Uterus (tissue), 4 donors: ENCODE data around the gene BBS5. TPM values are rescaled to one million over a fixed set of nuclear protein-coding genes. Genes with fewer than 3 reads are reported as not detected.
"Not testable (repeated sequence)": the region's sequence is repeated elsewhere in the genome, so short reads cannot be mapped to it uniquely, and the experiment has no call there.

ENCODE experiments used
- DNase-seq, 2 donors: peaks; one replicate each; pipeline ENCODE4 v3.0.0-alpha.2; 2019 to 2020
- H3K27ac ChIP-seq, 2 donors: fragments of 200-600 bp; sonication (generic); 1 replicate in 1 of 2; 2 replicates in 1 of 2; pipeline ENCODE4 v1.5.1; 2016 to 2018
- H3K27me3 ChIP-seq, 2 donors: fragments of 200-600 bp; sonication (generic); one replicate each; pipeline ENCODE4 v1.5.1; 2018 to 2019; ENCODE audit warnings: control low read depth in 1 of 2
- H3K36me3 ChIP-seq, 2 donors: fragments of 200-600 bp; sonication (generic); one replicate each; pipeline ENCODE4 v1.5.1; 2019; ENCODE audit warnings: control low read depth in 1 of 2
- H3K4me1 ChIP-seq, 2 donors: fragments of 200-600 bp; sonication (generic); one replicate each; pipeline ENCODE4 v1.5.1; 2018 to 2019; ENCODE audit warnings: control low read depth in 1 of 2
- H3K4me3 ChIP-seq, 2 donors: fragments of 200-600 bp; sonication (generic); 1 replicate in 1 of 2; 2 replicates in 1 of 2; pipeline ENCODE4 v1.5.1; 2018 to 2019; ENCODE audit warnings: mild to moderate bottlenecking in 1 of 2
- H3K9me3 ChIP-seq, 2 donors: fragments of 200-600 bp; sonication (generic); one replicate each; pipeline ENCODE4 v1.5.1; 2019; ENCODE audit warnings: control low read depth in 1 of 2
- POLR2A ChIP-seq, 2 donors: fragments of 450-650 bp; IDR thresholded peaks; one replicate each; pipeline ENCODE4 v1.6.1; 2016; ENCODE audit warnings: antibody characterized with exemption in 2 of 2, mild to moderate bottlenecking in 1 of 2, moderate library complexity in 1 of 2
- intact Hi-C: fragments of 100-400 bp; cut with DNase I; formaldehyde crosslinking; loops from one replicate; pipeline ENCODE4 v1.15.1; 2023; ENCODE audit warnings: low total_unique reads
- total RNA-seq, 4 donors: library from RNA; depleted of rRNA in 3 of 4; stranded (reverse); fragments of >200 nt in 3 of 4; gene quantifications; one replicate each; pipeline versions ENCODE4 v1.1.0 to v1.2.4, GENCODE V29; 2014 to 2023
- TF ChIP-seq, protein P1 (sequence below), 4 experiments: fragments of 200-600 bp in 2 of 4; fragments of 450-650 bp in 2 of 4; sonication (generic) in 2 of 4; IDR thresholded peaks; one replicate each; pipeline ENCODE4 v1.5.1; 2016 to 2019; ENCODE audit warnings: antibody characterized with exemption in 4 of 4, mild to moderate bottlenecking in 2 of 4, moderate library complexity in 1 of 4
- donor health status: DM: yes; HTN: yes; CAD: no.

Gene BBS5
- total RNA-seq, 4 donors from 2014 or later: 2.6 to 24.7 (median 19.7) TPM

DNA sequence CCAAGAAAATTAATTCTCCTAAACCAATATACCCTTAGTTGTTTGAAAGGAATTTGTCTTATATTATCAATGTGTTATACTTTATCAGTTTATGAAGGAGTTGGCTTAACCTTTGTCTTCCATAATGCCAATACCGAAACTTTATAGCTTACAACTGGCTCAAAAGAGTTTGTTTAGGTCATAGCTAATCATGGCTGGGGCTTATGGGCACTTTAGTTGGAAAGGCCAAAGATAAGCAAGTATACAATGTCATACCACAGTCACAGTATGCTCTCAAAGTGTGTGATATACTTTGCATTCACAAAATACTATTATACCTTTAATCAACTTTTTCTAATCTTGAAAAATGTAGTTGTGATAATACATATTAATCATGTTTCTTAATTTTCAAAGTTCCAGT lies 32.5 kb downstream of the BBS5 start:
- peaks cover 0 to 3% of the 10 kb centered on the region in 2 donors for H3K4me1 ChIP-seq
- no peak overlapping the region for H3K27ac ChIP-seq
- intact Hi-C loops: no loop called here
- DNase-seq: no peak
- no peak for TF ChIP-seq POLR2A (IDR thresholded peaks at IDR 0.05)
- TF ChIP-seq, protein P1, sequence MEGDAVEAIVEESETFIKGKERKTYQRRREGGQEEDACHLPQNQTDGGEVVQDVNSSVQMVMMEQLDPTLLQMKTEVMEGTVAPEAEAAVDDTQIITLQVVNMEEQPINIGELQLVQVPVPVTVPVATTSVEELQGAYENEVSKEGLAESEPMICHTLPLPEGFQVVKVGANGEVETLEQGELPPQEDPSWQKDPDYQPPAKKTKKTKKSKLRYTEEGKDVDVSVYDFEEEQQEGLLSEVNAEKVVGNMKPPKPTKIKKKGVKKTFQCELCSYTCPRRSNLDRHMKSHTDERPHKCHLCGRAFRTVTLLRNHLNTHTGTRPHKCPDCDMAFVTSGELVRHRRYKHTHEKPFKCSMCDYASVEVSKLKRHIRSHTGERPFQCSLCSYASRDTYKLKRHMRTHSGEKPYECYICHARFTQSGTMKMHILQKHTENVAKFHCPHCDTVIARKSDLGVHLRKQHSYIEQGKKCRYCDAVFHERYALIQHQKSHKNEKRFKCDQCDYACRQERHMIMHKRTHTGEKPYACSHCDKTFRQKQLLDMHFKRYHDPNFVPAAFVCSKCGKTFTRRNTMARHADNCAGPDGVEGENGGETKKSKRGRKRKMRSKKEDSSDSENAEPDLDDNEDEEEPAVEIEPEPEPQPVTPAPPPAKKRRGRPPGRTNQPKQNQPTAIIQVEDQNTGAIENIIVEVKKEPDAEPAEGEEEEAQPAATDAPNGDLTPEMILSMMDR (IDR thresholded peaks at IDR 0.05): no peak
- H3K4me3 ChIP-seq: no peak overlapping the region
- no peaks in the 10 kb centered on the region for H3K27me3 ChIP-seq
- H3K9me3 ChIP-seq: no peaks in the 10 kb centered on the region
- no peaks in the 10 kb centered on the region for H3K36me3 ChIP-seq

DNA sequence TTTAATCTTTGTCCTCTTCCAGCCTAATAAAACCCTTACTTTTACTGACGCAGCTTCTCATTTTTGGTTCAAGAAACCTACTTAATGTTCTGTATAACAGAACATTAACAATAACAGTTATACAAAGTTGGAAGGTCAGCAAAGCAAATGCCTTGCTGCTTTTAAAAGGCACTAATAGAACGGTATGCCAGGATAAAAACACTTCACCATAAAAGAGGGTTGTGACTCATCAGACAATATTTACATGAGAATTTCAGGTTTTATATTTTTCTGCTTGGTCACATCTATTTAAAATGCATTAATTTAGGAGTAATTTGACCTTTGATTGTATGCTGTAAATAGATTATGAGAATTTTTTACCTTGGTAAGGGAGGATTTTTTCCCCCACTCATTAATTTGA lies 33.2 kb downstream of the BBS5 start:
- TF ChIP-seq, protein P1 (IDR thresholded peaks at IDR 0.05): no peak
- TF ChIP-seq POLR2A (IDR thresholded peaks at IDR 0.05): no peak
- Histone ChIP-seq H3K36me3 (no peaks in the 10 kb centered on the region), H3K27ac (no peak overlapping the region), H3K4me1 (peaks cover 0 to 3% of the 10 kb centered on the region in 2 donors), H3K4me3 (no peak overlapping the region), H3K27me3 (no peaks in the 10 kb centered on the region), H3K9me3 (no peaks in the 10 kb centered on the region)
- no peak for DNase-seq
- intact Hi-C loops: no loop called here

DNA sequence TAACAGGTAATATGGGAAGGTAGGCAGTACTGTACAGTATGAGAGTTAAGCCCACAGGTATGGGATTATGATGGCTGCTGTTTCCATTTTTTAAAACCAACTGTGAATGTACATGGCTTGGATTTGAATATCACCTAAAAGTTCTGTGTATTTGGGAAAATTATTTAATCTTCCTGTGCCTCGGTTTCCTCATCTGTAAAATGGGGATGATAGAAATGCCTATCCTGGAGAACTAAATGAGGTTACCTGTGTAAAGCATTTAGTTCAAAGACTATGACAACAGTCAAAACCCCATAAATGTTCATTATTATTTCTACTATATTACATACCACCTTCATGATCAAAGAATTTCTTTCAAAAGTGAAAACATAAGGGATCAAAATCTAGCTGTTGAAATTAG lies 33.8 kb downstream of the BBS5 start:
- TF ChIP-seq, protein P1 (IDR thresholded peaks at IDR 0.05): no peak
- no peak for TF ChIP-seq POLR2A (IDR thresholded peaks at IDR 0.05)
- intact Hi-C loops: no loop called here
- no peaks in the 10 kb centered on the region for H3K36me3 ChIP-seq
- peaks cover 0 to 3% of the 10 kb centered on the region in 2 donors for H3K4me1 ChIP-seq
- H3K4me3 ChIP-seq: no peak overlapping the region
- no peaks in the 10 kb centered on the region for H3K9me3 ChIP-seq
- DNase-seq: no peak
- no peak overlapping the region for H3K27ac ChIP-seq
- H3K27me3 ChIP-seq: no peaks in the 10 kb centered on the region

DNA sequence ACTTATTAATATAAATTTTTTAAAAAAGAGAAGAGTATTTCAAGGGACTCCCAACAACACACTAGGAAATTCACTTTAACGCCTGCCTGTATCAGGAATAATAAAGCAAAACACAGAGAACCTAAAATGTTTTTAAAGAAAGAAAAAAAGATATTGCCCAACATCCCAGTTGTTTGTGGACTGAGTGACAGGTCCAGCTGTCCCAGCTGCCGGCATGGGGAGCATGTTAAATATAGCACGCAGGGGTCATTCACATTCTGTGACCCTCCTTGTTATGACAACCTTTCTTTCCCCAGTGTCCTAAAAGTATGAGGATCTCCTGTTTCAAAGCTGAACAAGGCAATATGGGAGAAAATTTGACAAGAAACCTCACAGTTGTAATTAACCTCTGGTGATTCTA lies 34.6 kb downstream of the BBS5 start:
- H3K4me1 ChIP-seq: peaks cover 0 to 2% of the 10 kb centered on the region in 2 donors
- no peak for TF ChIP-seq POLR2A (IDR thresholded peaks at IDR 0.05)
- TF ChIP-seq, protein P1 (IDR thresholded peaks at IDR 0.05): no peak
- H3K4me3 ChIP-seq: no peak overlapping the region
- no peaks in the 10 kb centered on the region for H3K27me3 ChIP-seq
- intact Hi-C loops: no loop called here
- no peak overlapping the region for H3K27ac ChIP-seq
- DNase-seq: no peak
- H3K36me3 ChIP-seq: no peaks in the 10 kb centered on the region
- no peaks in the 10 kb centered on the region for H3K9me3 ChIP-seq

DNA sequence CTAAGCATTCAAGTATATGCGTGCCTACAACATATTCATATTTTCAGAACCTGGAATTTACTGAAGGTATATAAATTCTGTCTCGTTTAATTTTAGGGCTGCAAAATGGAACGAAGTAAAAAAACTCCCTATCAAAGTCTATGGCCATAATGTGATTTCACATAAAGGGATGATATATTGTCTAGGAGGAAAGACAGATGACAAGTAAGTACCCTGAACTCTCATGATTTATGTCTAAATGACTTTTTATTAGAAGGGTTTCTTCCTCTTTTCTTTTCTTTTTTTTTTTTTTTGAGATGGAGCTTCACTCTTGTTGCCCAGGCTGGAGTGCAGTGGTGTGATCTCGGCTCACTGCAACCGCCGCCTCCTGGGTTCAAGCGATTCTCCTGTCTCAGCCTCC lies 35.5 kb downstream of the BBS5 start:
- H3K36me3 ChIP-seq, H3K27me3 ChIP-seq, H3K9me3 ChIP-seq, H3K27ac ChIP-seq, H3K4me1 ChIP-seq, H3K4me3 ChIP-seq, intact Hi-C loops, DNase-seq: not testable (repeated sequence)

DNA sequence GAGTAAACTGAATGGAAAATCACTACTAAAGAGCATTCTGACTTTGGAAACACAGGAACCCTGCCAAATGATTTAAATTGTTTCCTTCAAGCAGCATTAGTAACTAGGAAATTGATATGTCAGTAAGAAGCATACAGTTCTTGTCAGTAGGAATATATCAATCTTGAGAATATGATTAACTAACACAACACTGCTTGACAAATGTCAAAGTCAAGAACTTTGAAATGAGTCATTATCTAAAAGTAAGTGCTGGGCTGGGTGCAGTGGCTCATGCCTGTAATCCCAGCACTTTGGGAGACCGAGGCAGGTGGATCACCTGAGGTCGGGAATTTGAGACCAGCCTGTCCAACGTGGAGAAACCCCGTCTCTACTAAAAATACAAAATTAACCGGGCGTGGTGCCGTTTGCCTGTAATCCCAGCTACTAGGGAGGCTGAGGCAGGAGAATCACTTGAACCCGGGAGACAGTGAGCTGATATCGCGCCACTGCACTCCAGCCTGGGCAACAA lies 37.2 kb downstream of the BBS5 start:
- intact Hi-C loops: not testable (repeated sequence)

More for the DNA sequence above, 37.2 kb downstream of the BBS5 start:
- not testable (repeated sequence) for H3K36me3 ChIP-seq, DNase-seq, H3K9me3 ChIP-seq, H3K4me1 ChIP-seq, H3K4me3 ChIP-seq, H3K27me3 ChIP-seq, H3K27ac ChIP-seq
